CD14-positive monocyte (primary cell): Measurements from ENCODE around the gene CRHR2. TPM values are rescaled to one million over a fixed set of nuclear protein-coding genes. Genes with fewer than 3 reads are reported as not detected.

ENCODE experiments used
- DNase-seq, 3 donors: peaks; one replicate each; pipeline ENCODE4 v3.0.0-alpha.2; 2011 to 2022
- H2AFZ ChIP-seq: 2 replicates; pipeline ENCODE4 v1.6.0; 2012; ENCODE audit warnings: mild to moderate bottlenecking, low read depth, low read length, inconsistent platforms; ENCODE audit not compliant: insufficient read depth, poor library complexity, severe bottlenecking
- H3K27ac ChIP-seq, 2 donors: 1 replicate in 1 of 2; 2 replicates in 1 of 2; pipeline ENCODE4 v1.5.1; 2012 to 2013; ENCODE audit warnings: low read length in 2 of 2, control low read depth in 1 of 2, inconsistent platforms in 1 of 2, low read depth in 1 of 2, mild to moderate bottlenecking in 1 of 2
- H3K27me3 ChIP-seq, 2 donors: one replicate each; pipeline versions ENCODE4 v1.6.0 to v1.6.1; 2011 to 2013; ENCODE audit warnings: low read length in 2 of 2; ENCODE audit not compliant: control insufficient read depth in 2 of 2, insufficient read depth in 2 of 2
- H3K36me3 ChIP-seq, 2 donors: replicated peaks in 1 of 2; 1 replicate in 1 of 2; 2 replicates in 1 of 2; pipeline versions ENCODE4 v1.5.1 to v1.6.1; 2012 to 2013; ENCODE audit warnings: low read length in 2 of 2, control low read depth in 1 of 2, inconsistent platforms in 1 of 2, mild to moderate bottlenecking in 1 of 2; ENCODE audit not compliant: insufficient read depth in 2 of 2, control insufficient read depth in 1 of 2
- H3K4me1 ChIP-seq, 2 donors: 1 replicate in 1 of 2; 2 replicates in 1 of 2; pipeline versions ENCODE4 v1.5.1 to v1.6.1; 2012 to 2013; ENCODE audit warnings: low read length in 2 of 2, control low read depth in 1 of 2, inconsistent platforms in 1 of 2, mild to moderate bottlenecking in 1 of 2, moderate library complexity in 1 of 2; ENCODE audit not compliant: insufficient read depth in 2 of 2, control insufficient read depth in 1 of 2
- H3K4me2 ChIP-seq: replicated peaks from 2 replicates; pipeline ENCODE3; 2012; ENCODE audit warnings: low read length, moderate library complexity, mild to moderate bottlenecking; ENCODE audit not compliant: poor library complexity, severe bottlenecking; ENCODE audit errors: extremely low read depth
- H3K4me3 ChIP-seq, 3 experiments: fragments of 200-600 bp in 1 of 3; sonication (generic) in 1 of 3; replicated peaks in 1 of 3; 1 replicate in 2 of 3; 2 replicates in 1 of 3; pipeline ENCODE4 v1.5.1; 2011 to 2013; ENCODE audit warnings: low read length in 3 of 3, mild to moderate bottlenecking in 3 of 3, control low read depth in 2 of 3, low read depth in 2 of 3, inconsistent platforms in 1 of 3, moderate library complexity in 1 of 3
- H3K79me2 ChIP-seq: 2 replicates; pipeline ENCODE4 v1.6.0; 2012; ENCODE audit warnings: mild to moderate bottlenecking, control low read depth, inconsistent platforms, low read length, moderate library complexity; ENCODE audit not compliant: insufficient read depth
- H3K9ac ChIP-seq: 2 replicates; pipeline ENCODE4 v1.6.0; 2017; ENCODE audit warnings: low read length, mild to moderate bottlenecking; ENCODE audit not compliant: insufficient read depth, poor library complexity, severe bottlenecking
- H3K9me3 ChIP-seq, 2 donors: replicated peaks in 1 of 2; 1 replicate in 1 of 2; 2 replicates in 1 of 2; pipeline versions ENCODE4 v1.5.1 to v1.6.1; 2012 to 2013; ENCODE audit warnings: low read length in 2 of 2, control low read depth in 1 of 2; ENCODE audit not compliant: control insufficient read depth in 1 of 2, insufficient read depth in 1 of 2
- H4K20me1 ChIP-seq: 2 replicates; pipeline ENCODE4 v1.6.0; 2012; ENCODE audit warnings: mild to moderate bottlenecking, low read length, control low read depth, moderate library complexity; ENCODE audit not compliant: insufficient read depth
- H3K27ac Mint-ChIP-seq, 7 donors: one replicate each; pipeline ENCODE4 v1.8.0; 2020; ENCODE audit warnings: mild to moderate bottlenecking in 7 of 7, mixed read lengths in 7 of 7, moderate library complexity in 6 of 7, inconsistent platforms in 2 of 7
- H3K27me3 Mint-ChIP-seq, 3 donors: one replicate each; pipeline ENCODE4 v1.8.0; 2021 to 2022; ENCODE audit warnings: low read depth in 3 of 3, mild to moderate bottlenecking in 3 of 3, mixed read lengths in 3 of 3, moderate library complexity in 3 of 3, inconsistent platforms in 1 of 3
- H3K36me3 Mint-ChIP-seq, 2 donors: one replicate each; pipeline ENCODE4 v1.8.0; 2020; ENCODE audit warnings: mixed read lengths in 2 of 2, inconsistent platforms in 1 of 2, mild to moderate bottlenecking in 1 of 2
- H3K4me1 Mint-ChIP-seq: one replicate; pipeline ENCODE4 v1.8.0; 2020; ENCODE audit warnings: mild to moderate bottlenecking, mixed read lengths
- H3K4me3 Mint-ChIP-seq, 2 donors: one replicate each; pipeline ENCODE4 v1.8.0; 2020; ENCODE audit warnings: mild to moderate bottlenecking in 2 of 2, mixed read lengths in 2 of 2, moderate library complexity in 1 of 2
- H3K9me3 Mint-ChIP-seq, 7 donors: one replicate each; pipeline ENCODE4 v1.8.0; 2020 to 2022; ENCODE audit warnings: mixed read lengths in 7 of 7, mild to moderate bottlenecking in 6 of 7, moderate library complexity in 6 of 7, inconsistent platforms in 2 of 7
- WGBS: methylation state at CpG from one replicate; pipeline ENCODE4 v1.1.5; 2013; ENCODE audit warnings: missing lambda C conversion rate; ENCODE audit not compliant: insufficient coverage; 5-methylcytosine and 5-hydroxymethylcytosine counted together
- intact Hi-C, 2 donors: fragments of 100-400 bp; cut with micrococcal nuclease; formaldehyde crosslinking; loops; one replicate each; pipeline versions ENCODE4 v1.15.0 to v1.15.1; 2023
- polyA plus RNA-seq, 3 donors: library from polyadenylated mRNA; depleted of rRNA in 1 of 3; unstranded in 2 of 3; stranded (reverse) in 1 of 3; fragments of 300-500 nt in 2 of 3; fragments of >200 nt in 1 of 3; fragmentation: Illumina TruSeq in 2 of 3; gene quantifications; 1 replicate in 2 of 3; 2 replicates in 1 of 3; pipeline ENCODE4 v1.2.3, GENCODE V29; 2012 to 2021
- TF ChIP-seq, protein P1 (sequence below): fragments of 200-600 bp; IDR thresholded peaks from one replicate; pipeline ENCODE4 v1.8.0; 2022; ENCODE audit warnings: antibody characterized with exemption, mild to moderate bottlenecking

The CRHR2 gene
- polyA plus RNA-seq, 3 donors = not detected

DNA sequence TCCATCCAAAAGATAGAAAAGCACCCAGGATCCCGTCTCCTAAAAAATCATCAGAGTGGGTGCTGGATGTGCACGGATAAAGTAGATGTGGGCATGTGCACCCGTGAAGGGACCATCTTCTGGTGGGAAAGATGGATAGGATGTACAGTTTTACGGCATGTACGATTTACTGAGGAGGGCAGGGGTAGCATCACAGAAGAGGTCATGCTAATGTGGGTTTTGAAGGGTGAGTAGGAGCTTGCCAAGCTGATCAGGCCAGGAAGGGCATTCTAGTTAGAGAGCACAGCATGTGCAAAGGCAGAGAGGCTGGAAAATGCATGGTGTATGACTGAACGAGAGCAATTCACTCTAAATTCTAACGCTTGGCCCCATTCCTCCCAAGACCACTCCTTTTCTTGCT, 7.8 kb upstream of the CRHR2 start:
- peaks cover 2 to 12% (median 6%) of the 10 kb centered on the region in 3 donors for H3K27me3 Mint-ChIP-seq
- H3K27ac Mint-ChIP-seq = no peak overlapping the region
- H3K36me3 ChIP-seq = no peaks in the 10 kb centered on the region
- no peak overlapping the region for H2AFZ ChIP-seq
- H3K4me3 ChIP-seq = no peak overlapping the region
- no peak overlapping the region for H3K4me2 ChIP-seq
- H3K27me3 ChIP-seq = peaks cover 0 to 4% of the 10 kb centered on the region in 2 donors
- TF ChIP-seq, protein P1, sequence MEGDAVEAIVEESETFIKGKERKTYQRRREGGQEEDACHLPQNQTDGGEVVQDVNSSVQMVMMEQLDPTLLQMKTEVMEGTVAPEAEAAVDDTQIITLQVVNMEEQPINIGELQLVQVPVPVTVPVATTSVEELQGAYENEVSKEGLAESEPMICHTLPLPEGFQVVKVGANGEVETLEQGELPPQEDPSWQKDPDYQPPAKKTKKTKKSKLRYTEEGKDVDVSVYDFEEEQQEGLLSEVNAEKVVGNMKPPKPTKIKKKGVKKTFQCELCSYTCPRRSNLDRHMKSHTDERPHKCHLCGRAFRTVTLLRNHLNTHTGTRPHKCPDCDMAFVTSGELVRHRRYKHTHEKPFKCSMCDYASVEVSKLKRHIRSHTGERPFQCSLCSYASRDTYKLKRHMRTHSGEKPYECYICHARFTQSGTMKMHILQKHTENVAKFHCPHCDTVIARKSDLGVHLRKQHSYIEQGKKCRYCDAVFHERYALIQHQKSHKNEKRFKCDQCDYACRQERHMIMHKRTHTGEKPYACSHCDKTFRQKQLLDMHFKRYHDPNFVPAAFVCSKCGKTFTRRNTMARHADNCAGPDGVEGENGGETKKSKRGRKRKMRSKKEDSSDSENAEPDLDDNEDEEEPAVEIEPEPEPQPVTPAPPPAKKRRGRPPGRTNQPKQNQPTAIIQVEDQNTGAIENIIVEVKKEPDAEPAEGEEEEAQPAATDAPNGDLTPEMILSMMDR = no peak
- H3K36me3 Mint-ChIP-seq = no peaks in the 10 kb centered on the region
- no peaks in the 10 kb centered on the region for H3K4me1 Mint-ChIP-seq
- DNase-seq = no peak
- no peaks in the 10 kb centered on the region for H3K4me1 ChIP-seq
- H3K9me3 Mint-ChIP-seq = peaks cover 0 to 2% (median 0%) of the 10 kb centered on the region in 7 donors
- intact Hi-C loops = no loop called here
- no peak overlapping the region for H3K27ac ChIP-seq
- no peaks in the 10 kb centered on the region for H3K9me3 ChIP-seq
- WGBS = 96% methylated on average over 5 of the region's 7 CpGs
- no peak overlapping the region for H3K9ac ChIP-seq
- H4K20me1 ChIP-seq = no peaks in the 10 kb centered on the region
- no peaks in the 10 kb centered on the region for H3K79me2 ChIP-seq
- no peak overlapping the region for H3K4me3 Mint-ChIP-seq

DNA sequence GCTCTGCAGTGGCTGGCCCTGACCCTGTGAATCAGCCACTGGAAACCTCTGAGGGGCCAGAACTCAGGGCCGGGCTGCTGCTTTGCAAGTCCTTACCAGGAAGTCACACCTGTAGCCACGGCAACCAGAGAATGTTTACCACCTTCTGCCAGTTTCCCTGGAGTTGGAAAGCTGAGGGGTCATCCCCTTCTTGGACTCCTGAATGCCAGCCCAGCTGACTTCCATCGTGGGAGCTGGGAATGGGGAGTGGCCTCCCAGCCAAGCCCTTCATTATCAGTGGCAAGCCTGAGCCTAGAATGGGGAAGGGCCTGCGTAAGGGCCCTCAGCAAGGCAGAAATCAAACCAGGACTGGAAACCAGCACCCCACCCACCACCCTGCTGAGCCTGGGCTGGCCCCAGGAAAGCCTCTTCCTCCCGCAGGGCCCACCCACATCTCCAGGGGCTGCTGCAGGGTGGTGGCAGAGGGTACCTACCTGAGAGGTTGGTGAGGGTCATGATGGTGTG, 6.5 kb upstream of the CRHR2 start:
- Histone ChIP-seq H3K4me3 (no peak overlapping the region), H3K4me1 (no peaks in the 10 kb centered on the region), H3K27ac (no peak overlapping the region), H3K79me2 (no peaks in the 10 kb centered on the region), H3K4me2 (no peak overlapping the region), H3K9me3 (no peaks in the 10 kb centered on the region), H3K9ac (no peak overlapping the region), H4K20me1 (no peaks in the 10 kb centered on the region), H3K36me3 (no peaks in the 10 kb centered on the region), H3K27me3 (peaks cover 3 to 15% of the 10 kb centered on the region in 2 donors), H2AFZ (no peak overlapping the region)
- intact Hi-C loops = no loop called here
- H3K27me3 Mint-ChIP-seq = peaks cover 12 to 23% (median 13%) of the 10 kb centered on the region in 3 donors
- H3K4me3 Mint-ChIP-seq = no peak overlapping the region
- 88% methylated on average over 3 of the region's 5 CpGs for WGBS
- peaks cover 0 to 2% (median 0%) of the 10 kb centered on the region in 7 donors for H3K9me3 Mint-ChIP-seq
- TF ChIP-seq, protein P1 = no peak
- DNase-seq = no peak
- no peaks in the 10 kb centered on the region for H3K36me3 Mint-ChIP-seq
- H3K4me1 Mint-ChIP-seq = no peaks in the 10 kb centered on the region
- peak overlapping the region in 1 of 7 donors; percentile 46 for H3K27ac Mint-ChIP-seq
